Left colon (tissue), 2 donors: ENCODE measurements around the gene CHGA. TPM values are rescaled to one million over a fixed set of nuclear protein-coding genes. Genes with fewer than 3 reads are reported as not detected.

Source experiments
- ATAC-seq: fragments of 200-7000 bp; cut with Tn5 transposase; one replicate; pipeline ENCODE4 v1.9.1; 2020; ENCODE audit warnings: mild to moderate bottlenecking, moderate library complexity
- DNase-seq, 2 donors: peaks; one replicate each; pipeline ENCODE4 v3.0.0-alpha.2; 2020
- intact Hi-C, 2 donors: fragments of 100-400 bp; cut with DNase I in 1 of 2; cut with micrococcal nuclease in 1 of 2; formaldehyde crosslinking; loops; one replicate each; pipeline versions ENCODE4 v1.11.2 to v1.14.0; 2022; cut with DNase I, micrococcal nuclease
- total RNA-seq, 2 donors: library from RNA; stranded (reverse); fragmentation: NEBNext Ultra II Directional; extraction: Animal tissue kit (Norgen Biotek cat#: 25700); gene quantifications; one replicate each; pipeline ENCODE4 v1.2.1, GENCODE V29; 2021
- donor health status: DM: no; HTN: no; CAD: no.
- donor health status: DM: yes; HTN: yes; CAD: no.

CHGA gene
- total RNA-seq, 2 donors from 2014 or later, result 218 to 343 TPM

GRCh38 chr14:92938890-92939671 lies 16.1 kb downstream of the CHGA start:
- ATAC-seq, result no peak
- DNase-seq, result no peak
- intact Hi-C loops, result no loop called here

DNA sequence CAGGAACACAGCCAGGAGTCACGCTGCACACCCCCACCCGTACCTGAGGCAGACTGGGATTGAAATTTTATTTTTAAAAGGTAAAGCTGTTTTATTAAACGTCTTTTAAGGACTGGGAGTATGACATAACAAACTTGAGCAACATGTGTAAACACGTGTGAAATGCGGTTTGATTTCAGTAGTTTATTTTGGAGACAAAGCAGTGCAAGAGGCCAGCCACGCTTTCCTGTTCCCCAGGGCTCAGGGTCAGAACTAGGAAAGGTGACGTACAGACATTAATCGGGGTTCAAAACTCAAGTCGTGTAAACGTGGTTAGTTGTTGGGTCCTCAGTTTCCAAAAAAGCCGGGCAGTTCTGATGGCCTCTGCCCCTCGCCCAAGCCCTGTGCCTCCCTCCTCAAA lies 16.7 kb downstream of the CHGA start:
- no peak for DNase-seq
- intact Hi-C loops, result loop anchor here in 1 of 2 donors (10.0 kb wide), 1 partner anchor 205 kb away; no protein-coding TSS in a partner anchor
- no peak for ATAC-seq

- no peak for ATAC-seq
Measured at GRCh38 chr14:92940543-92940942, 17.6 kb downstream of the CHGA start.

DNA sequence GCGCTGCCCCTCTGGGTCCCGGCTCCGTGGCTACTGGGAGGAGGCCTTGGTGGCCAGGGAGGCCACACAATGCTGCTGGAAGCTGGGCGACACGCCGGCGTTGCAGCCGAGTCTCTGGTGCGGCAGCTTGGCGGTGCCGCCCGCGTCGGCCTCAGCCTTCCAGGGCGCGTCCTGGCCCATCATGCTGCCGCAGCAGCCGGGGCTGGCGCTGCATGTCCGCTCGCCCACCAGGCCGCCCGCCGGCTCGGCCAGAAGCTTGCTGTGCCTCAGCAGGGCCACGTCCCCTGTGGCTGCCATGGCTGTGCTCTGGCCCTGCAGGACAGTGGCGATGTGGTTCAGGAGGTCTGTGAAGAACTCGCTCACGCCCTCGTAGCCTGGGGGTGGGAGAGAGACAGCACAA lies 18.6 kb downstream of the CHGA start:
- DNase-seq (no peak), ATAC-seq (no peak)
- intact Hi-C loops, result loop anchor here in 1 of 2 donors (10.0 kb wide), 1 partner anchor 203 kb away; no protein-coding TSS in a partner anchor

More at GRCh38 chr14:92940543-92940942, 17.6 kb downstream of the CHGA start:
- intact Hi-C loops, result loop anchor here in 1 of 2 donors (10.0 kb wide), 1 partner anchor 204 kb away; no protein-coding TSS in a partner anchor
- DNase-seq, result no peak

- no peak for DNase-seq
Measured at GRCh38 chr14:92942136-92942535, 19.2 kb downstream of the CHGA start.

GRCh38 chr14:92942576-92942975 lies 19.6 kb downstream of the CHGA start:
- ATAC-seq (no peak), DNase-seq (no peak)
- intact Hi-C loops, result loop anchor here in 1 of 2 donors (10.0 kb wide), 1 partner anchor 202 kb away; no protein-coding TSS in a partner anchor

More at GRCh38 chr14:92942136-92942535, 19.2 kb downstream of the CHGA start:
- no peak for ATAC-seq
- intact Hi-C loops, result loop anchor here in 1 of 2 donors (10.0 kb wide), 1 partner anchor 203 kb away; no protein-coding TSS in a partner anchor

GRCh38 chr14:92942976-92943710 lies 20.2 kb downstream of the CHGA start:
- intact Hi-C loops, result loop anchor here in 1 of 2 donors (10.0 kb wide), 1 partner anchor 202 kb away; no protein-coding TSS in a partner anchor
- DNase-seq, result no peak
- no peak for ATAC-seq

DNA sequence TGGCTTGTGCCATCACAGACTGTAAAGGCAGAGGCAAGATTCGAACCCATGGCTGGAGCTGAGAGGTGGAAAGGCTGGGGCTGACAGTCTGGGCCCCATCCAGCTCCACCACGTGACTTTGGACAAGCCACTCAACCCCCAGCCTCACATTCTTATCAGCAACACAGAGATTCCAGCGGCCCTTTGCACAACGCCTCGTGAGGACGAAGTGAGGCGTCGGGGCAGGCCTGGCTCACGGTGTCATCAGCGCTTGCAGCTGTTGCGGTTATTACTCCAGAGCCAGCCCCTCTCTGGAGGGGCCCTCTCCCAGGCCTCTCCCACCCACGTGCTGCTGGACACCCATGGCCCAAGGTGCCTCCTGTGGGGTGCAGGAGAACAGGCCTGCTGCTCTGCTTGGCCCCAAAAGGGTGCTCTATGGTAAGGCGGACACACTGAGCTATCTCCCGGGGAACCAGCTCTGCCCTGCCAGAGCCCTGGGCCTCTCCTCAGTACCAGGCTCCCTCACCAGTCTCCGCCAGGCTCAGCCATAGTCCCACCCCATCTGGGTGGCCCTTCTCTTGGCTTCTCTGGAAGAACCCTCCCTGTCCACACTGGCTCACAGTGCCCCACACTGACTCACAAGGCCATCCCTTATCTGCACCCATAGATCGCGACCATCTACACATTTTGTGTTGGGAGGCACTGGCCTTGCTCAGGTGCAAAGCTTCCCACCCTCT lies 21.1 kb downstream of the CHGA start:
- DNase-seq, result no peak
- intact Hi-C loops, result loop anchor here in 1 of 2 donors (10.0 kb wide), 1 partner anchor 201 kb away; no protein-coding TSS in a partner anchor
- ATAC-seq, result no peak

DNA sequence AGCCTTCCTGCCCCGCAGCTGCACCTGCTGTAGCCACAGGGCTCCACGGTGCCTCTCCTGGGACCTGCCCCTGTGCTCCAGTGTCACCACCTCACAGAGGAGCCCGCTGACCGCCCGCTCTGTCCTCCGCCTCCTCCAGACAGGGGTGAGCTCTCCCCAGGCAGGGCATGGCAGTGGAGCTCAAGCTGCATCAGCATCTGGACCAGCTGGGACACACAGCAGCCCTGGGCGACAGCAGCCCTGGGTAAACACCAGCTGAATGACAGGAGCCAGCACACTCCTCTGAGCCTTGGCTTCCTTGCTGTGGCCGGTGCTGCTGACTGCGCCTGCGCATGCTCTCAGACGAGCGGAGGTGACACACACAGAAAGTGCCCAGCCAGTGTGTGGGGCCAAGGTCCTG lies 22.0 kb downstream of the CHGA start:
- DNase-seq, result no peak
- intact Hi-C loops, result loop anchor here in 1 of 2 donors (10.0 kb wide), 1 partner anchor 200 kb away; no protein-coding TSS in a partner anchor
- ATAC-seq, result no peak

DNA sequence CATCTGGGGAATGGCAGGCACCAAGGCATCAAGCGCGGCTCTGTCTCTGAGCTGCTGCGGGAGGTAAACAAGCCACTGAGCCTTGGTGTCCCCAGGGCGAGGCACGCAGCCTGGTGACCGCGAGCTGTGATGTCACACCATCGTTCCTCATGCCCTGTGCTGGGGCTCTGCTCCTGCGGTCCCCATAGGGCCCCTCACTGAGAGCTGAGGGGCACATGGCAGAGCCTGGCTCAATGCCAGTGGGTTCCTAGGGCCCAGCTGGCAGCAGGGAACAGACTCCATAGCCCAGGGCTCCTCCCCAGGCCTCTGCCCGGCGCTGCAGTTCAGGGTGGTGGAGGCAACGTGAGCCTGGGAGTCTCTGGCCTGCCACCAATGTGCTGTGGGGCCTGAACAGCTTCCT lies 22.6 kb downstream of the CHGA start:
- intact Hi-C loops, result loop anchor here in 1 of 2 donors (10.0 kb wide), 1 partner anchor 199 kb away; no protein-coding TSS in a partner anchor
- no peak for ATAC-seq

GRCh38 chr14:92945959-92946846 lies 23.3 kb downstream of the CHGA start:
- peak; percentile 93 for ATAC-seq
- intact Hi-C loops, result loop anchor here in 1 of 2 donors (10.0 kb wide), 1 partner anchor 199 kb away; no protein-coding TSS in a partner anchor
- peak; percentile 92 to 93 for DNase-seq

More for the DNA sequence above, 22.6 kb downstream of the CHGA start:
- DNase-seq, result no peak

DNA sequence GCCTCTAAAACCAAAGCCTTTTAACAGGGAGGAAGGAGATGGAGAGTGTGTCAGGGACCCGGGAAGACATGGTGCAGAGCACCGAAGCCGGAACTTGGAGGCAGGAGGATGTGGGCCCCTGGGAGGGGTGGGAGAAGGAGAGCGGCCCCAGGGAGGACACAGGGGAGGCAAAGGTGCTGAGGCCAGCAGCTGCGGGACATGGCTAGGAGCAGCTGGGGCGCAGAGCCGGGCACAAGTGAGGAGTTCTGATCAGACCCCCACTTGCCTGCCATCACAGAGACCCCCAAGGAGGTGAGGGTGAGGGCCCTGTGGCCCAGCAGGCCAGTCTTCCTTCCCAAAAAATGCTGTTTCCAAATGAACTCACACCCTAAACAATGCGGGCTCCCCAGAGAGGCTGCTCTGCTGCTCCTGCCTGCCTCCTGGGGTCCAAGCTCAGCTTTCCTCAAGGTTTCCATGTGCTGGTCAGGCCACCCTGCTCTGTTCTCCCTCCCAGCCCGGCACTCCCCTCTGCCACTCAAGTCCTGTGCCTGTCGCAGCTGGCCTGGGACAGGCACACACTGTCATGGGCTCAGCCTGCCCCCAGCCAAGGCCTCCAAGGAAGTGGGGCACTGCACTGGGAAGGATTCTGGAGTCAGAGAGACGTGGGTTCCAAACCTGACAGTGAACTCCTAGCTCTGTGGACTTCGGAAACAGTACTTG lies 24.0 kb downstream of the CHGA start:
- ATAC-seq, result no peak
- no peak for DNase-seq
- intact Hi-C loops, result loop anchor here in 1 of 2 donors (10.0 kb wide), 1 partner anchor 198 kb away; no protein-coding TSS in a partner anchor

GRCh38 chr14:92948647-92949046 lies 25.7 kb downstream of the CHGA start:
- ATAC-seq, result no peak
- intact Hi-C loops, result loop anchor here in 1 of 2 donors (10.0 kb wide), 1 partner anchor 196 kb away; no protein-coding TSS in a partner anchor
- no peak for DNase-seq

DNA sequence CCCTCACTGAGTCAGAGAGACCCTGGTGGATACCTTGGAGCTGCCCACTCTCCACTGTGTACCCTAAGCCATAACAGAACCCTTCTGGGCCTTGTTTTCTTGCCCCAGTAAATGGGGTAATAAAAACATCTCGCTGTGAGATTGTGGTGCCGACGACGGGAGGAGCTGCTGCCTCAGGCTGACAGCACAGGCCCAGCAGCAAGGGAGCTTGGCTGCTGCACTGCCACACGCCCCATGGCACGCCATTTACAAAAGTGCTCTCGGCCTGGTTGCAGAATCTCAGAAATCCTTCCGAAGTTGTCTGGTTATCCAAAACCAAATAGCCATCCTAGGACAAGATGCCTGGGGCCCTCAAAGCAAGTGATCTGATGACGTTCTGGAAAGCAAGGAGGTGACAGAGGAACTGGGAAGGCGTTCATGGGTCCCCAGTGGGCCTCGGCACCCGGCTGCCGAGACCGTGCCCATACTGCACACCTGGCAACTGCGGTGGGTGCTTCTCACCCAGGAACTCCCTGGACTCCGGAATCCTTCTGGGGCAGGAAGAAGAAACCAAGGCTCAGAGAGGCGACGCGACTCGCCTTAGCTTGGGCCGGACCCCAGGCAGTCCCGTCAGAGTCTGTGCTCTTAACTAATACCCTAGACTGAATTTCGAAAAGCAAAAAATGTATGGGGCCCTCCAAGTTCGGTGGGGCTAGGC lies 26.7 kb downstream of the CHGA start:
- ATAC-seq, result no peak
- intact Hi-C loops, result loop anchor here (5.0 to 10.0 kb wide), 2 partner anchors 188 to 195 kb away; no protein-coding TSS in a partner anchor
- no peak for DNase-seq

DNA sequence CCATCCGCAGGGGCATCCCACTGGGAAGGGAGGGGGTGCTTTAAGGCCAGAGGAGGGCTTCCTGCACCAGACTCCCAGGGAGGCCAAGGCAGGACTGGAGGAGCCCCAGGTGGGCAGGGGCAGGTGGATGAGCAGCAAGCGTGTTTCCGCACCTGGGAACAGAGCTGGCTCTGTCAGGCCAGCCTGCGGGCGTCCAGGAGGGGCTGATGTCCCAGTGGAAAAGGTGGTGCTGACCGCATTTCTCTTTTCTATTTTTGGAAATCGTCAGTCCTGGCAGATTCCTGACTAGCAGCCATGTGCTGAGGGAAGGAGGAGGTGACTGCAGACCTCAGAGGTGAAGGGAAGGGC lies 27.2 kb downstream of the CHGA start:
- ATAC-seq, result no peak
- no peak for DNase-seq
- intact Hi-C loops, result loop anchor here in 1 of 2 donors (5.0 kb wide), 1 partner anchor 187 kb away; no protein-coding TSS in a partner anchor

GRCh38 chr14:92950773-92951172 lies 27.8 kb downstream of the CHGA start:
- ATAC-seq (no peak), DNase-seq (no peak)
- intact Hi-C loops, result loop anchor here in 1 of 2 donors (5.0 kb wide), 1 partner anchor 187 kb away; no protein-coding TSS in a partner anchor
